ENCODE results near the gene SIKE1.
"Not testable (repeated sequence)": the region's sequence is repeated elsewhere in the genome, so short reads cannot be mapped to it uniquely, and the experiment has no call there.

SIKE1 gene

GRCh38 chr1:114780344-114781226 is at the start of gene SIKE1:
TSS of gene SIKE1 (minus strand) at chr1:114780685. CDS start at chr1:114780607, 78 bp downstream.
- DNase-seq: peak; percentile 90 to 94

GRCh38 chr1:114830075-114830474 is 49.6 kb upstream of the SIKE1 start:
- DNase-seq: not testable (repeated sequence)

GRCh38 chr1:114828251-114828650 is 47.8 kb upstream of the SIKE1 start:
- no peak for DNase-seq

- DNase-seq: no peak
Measured at GRCh38 chr1:114821978-114822377, 41.5 kb upstream of the SIKE1 start.

DNA sequence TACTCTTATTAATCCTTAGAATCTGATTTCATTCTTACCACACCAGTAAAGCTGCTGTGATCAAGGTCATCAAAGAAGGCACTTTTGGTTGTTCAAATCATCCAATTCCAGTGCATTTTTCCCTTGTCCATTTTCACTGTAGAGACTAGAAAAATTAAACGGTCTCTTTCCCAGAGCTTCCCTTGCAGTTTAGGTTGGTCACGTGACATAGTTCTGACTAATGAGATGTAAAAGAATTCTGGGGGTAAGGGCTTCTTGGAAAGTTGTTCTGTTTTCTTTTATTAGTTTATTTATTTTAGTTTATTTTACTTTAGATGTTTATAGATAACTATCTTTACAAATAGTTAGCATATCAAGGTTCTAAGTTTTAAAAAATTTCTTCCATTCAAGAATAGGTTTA is 39.9 kb upstream of the SIKE1 start:
- no peak for DNase-seq

DNA sequence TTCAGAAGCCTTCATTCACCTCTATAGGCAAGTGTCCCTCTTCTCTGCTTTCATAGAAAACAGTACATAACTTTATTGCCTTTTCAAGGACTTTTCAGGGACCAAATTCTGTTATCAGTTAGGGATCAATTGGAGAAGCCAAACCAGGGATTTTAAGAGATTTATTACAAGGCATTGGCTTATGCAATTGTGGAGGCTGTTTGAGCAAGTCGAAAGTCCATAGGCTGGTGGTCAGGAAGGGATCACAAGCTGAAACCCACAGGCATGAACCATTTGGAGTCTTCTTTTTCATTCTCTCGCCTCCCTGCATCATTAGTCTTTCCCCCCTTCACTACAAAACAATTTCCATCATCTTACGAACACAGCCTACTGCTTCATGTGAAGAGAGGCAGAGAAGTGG is 39.4 kb upstream of the SIKE1 start:
- no peak for DNase-seq

DNA sequence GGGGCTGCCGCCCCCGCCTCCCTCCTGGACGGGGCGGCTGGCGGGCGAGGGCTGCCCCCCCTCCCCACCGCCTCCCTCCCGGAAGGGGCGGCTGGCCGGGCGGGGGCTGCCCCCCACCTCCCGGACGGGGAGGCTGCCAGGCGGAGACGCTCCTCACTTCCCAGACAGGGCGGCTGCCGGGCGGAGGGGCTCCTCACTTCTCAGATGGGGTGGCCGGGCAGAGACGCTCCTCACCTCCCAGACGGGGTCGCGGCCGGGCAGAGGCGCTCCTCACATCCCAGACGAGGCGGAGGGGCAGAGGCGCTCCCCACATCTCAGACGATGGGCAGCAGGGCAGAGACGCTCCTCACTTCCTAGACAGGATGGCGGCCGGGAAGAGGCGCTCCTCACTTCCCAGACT is 24.0 kb upstream of the SIKE1 start:
- not testable (repeated sequence) for DNase-seq

- DNase-seq: no peak
Measured at GRCh38 chr1:114803001-114803400, 22.5 kb upstream of the SIKE1 start.

DNA sequence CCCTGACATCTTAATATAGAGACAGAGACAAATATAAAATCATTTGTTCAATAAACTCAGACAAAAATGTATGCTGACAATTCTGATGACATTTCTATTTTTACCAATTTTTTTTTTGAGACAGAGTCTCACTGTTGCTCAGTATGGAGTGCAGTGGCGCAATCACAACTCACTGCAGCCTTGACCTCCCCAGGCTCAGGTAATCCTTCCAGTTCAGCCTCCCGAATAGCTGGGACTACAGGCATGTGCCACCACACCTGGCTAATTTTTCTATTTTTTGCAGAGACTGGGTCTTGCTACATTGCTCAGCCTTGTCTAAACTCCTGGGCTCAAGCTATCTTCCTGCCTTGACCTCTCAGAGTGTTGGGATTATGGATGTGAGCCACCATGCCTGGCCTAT is 13.6 kb upstream of the SIKE1 start:
- no peak for DNase-seq

DNA sequence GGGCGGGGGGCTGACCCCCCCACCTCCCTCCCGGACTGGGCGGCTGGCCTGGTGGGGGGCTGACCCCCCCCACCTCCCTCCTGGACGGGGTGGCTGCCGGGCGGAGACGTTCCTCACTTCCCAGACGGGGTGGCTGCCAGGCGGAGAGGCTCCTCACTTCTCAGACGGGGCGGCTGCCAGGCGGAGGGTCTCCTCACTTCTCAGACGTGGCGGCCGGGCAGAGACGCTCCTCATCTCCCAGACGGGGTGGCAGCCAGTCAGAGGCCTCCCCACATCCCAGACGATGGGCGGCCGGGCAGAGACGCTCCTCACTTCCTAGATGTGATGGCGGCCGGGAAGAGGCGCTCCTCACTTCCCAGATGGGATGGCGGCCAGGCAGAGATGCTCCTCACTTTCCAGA is 10.1 kb upstream of the SIKE1 start:
- DNase-seq: not testable (repeated sequence)

DNA sequence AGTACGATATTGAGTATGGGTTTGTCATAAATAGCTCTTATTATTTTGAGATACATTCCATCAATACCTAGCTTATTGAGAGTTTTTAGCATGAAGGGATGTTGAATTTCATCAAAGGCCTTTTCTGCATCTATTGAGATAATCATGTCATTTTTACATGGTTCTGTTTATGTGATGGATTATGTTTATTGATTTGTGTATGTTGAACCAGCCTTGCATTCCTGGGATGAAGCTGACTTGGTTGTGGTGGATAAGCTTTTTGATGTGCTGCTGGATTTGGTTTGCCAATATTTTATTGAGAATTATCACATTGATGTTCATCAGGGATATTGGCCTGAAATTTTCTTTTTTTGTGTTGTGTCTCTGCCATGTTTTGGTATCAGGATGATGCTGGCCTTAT is 6.0 kb upstream of the SIKE1 start:
- DNase-seq: not testable (repeated sequence)

- DNase-seq: no peak
Measured at GRCh38 chr1:114782476-114782875, 2.0 kb upstream of the SIKE1 start.

DNA sequence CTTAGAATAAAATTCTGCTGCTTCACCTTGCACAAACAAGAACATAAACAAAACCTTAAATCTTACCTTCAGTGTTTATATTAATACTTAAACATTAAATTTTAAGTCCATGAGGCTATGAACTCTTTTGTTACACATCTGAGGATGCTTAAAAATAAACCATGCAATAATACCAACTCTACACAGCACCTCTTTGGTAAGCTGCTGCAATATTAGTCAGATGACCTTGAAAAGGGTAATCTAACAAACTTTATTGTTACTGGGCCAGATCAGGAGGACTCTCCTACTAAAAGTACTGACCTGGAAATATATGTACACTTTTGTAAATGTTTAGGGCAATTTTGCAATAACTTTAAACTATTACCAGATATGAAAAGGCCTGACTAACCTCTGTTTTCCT is 763 bp downstream of the SIKE1 start:
- no peak for DNase-seq

- DNase-seq: not testable (repeated sequence)
Measured at GRCh38 chr1:114776726-114777125, 3.8 kb downstream of the SIKE1 start.

GRCh38 chr1:114771992-114772391 is 8.5 kb downstream of the SIKE1 start:
- no peak for DNase-seq

GRCh38 chr1:114770989-114771388 is 9.5 kb downstream of the SIKE1 start:
- DNase-seq: no peak

DNA sequence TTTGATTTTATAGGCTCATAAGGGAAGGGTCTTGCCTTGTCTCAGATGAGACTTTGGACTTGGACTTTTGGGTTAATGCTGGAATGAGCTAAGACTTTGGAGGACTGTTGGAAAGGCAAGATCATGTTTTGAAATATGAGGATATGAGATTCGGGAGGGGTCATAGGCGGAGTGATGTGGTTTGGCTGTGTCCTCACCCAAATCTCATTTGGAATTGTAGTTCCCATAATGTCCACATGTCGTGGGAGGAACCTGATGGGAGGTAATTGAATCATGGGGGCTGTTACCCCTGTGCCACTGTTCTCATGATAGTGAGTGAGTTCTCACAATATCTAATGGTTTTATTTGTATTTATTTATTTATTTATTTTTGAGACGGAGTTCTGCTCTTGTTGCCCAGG is 15.8 kb downstream of the SIKE1 start:
- no peak for DNase-seq

- no peak for DNase-seq
Measured at GRCh38 chr1:114758256-114758832, 22.1 kb downstream of the SIKE1 start.

DNA sequence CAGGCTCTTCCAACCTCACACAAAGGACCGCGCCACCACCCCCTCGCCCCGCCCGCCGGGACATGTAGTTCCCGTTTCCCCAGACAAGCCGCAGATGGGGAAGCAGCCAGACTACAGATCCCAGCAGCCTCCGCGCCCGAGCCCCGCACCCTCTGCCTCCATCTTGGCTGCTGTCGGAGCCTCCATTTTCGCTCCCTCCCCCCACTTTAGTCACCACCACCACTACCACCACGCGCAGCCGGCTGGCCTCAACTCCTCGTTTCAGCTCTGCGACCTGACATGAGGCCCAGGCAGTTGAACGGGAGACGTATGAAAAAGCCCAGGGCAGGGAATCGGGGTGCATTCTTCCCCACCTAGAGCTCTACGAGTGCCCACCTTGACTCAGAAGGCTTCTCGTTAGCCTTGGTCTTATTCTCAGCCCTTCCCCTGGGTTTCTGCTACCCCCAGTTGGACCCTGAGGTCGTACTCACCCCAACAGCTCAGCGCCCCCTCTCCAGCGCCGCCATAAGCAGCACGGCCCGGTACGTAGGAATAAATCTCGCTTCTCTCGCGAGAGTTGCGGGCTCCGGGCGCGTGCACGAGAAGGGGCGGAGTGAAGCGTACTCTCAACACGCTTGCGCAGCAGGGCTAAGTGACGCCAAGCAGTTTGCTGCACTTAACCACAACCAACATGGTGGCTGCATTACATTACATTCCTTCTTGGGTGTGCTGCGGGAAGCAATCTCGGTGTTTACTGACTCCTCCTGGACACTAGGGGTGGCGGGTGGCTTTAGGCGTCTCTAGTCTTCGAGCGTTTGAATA is 22.8 kb downstream of the SIKE1 start, which contains the start of gene CSDE1:
CSDE1 (minus strand) TSS at position 530 of the 801 bp plus-strand sequence. CDS start 18,094 bp downstream, outside the sequence.
- peak; percentile 96 to 98 for DNase-seq

DNA sequence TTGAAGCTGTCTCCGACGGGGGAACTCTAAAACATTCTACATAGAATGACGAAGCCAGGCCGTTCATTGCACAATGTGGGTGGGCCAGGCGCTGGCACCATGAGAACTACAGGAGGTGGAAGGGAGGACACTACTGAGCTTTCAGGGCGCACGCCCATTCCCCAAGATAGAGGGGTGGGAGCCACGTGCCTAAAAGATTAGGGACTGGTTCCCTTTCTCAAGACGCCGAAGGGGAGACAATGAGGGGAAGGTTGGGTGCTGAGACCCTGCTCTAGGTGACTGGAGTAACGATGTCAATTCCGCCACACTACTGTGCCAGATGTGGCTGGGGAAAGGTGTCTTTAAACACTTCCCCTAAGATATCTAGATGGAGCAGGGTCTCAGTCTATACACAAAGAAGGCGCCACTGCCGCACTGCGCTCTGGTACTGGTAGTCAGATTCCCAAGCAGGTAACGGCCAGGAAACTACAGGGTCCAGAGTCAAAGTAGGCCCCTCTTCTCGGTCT is 23.5 kb downstream of the SIKE1 start:
- peak in 1 of 2 donors; percentile 7 for DNase-seq

DNA sequence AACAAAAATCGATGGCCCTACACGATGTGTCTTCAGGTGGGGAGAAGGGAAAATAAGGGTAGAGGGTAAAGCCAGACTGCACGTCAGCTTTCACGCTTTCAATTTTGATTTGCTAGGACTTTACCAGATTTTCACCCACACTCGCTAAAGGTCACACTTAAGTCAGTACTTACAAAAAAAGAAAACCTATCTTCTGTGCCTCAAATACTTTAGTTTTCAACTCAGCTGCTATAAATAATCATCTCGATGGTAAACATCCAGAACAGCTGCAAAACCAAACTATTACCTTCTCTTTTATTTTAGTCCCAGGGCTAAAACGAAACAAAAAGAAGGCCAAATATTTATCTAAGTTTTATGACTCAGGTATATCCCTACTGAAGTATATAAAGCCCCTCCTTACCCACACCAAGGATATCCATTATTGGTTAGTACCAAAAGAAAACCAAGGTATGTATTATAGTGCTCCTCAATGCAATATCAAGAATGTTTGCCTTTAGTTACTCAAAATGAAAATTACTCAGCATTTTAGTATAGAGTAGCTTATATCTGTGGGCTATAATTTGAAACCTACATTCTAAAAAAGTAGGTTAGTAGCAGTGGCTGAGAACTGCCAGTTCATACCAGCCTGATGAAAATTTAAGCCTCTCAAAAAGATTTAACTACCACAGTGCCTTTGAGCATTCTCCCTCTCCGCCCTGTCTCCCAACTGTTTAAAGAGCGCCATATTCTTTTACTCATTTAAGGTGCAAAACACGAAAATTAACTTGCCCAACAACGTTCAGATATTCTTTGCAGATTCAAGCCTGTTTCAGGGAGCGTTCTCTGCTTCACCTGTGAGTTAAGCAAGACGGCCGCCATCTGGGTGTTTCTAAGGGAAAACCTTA is 24.2 kb downstream of the SIKE1 start:
- DNase-seq: peak in 1 of 2 donors; percentile 10

Data from activated CD4-positive, alpha-beta T cell treated with anti-CD3 and anti-CD28 coated beads for 4 hours (primary cell).